Endothelial cell (in vitro differentiated cells): ENCODE results near the gene NDST1. TPM values are rescaled to one million over a fixed set of nuclear protein-coding genes. Genes with fewer than 3 reads are reported as not detected.

Experiments
- DNase-seq: peaks from one replicate; pipeline ENCODE4 v3.0.0; 2021; ENCODE audit warnings: low spot score
- H3K27ac Mint-ChIP-seq: one replicate; pipeline ENCODE4 v1.8.0; 2021; ENCODE audit warnings: mixed read lengths, inconsistent platforms; ENCODE audit not compliant: unreplicated experiment
- H3K27me3 Mint-ChIP-seq: one replicate; pipeline ENCODE4 v1.8.0; 2021; ENCODE audit warnings: mild to moderate bottlenecking, moderate library complexity, mixed read lengths, inconsistent platforms; ENCODE audit not compliant: unreplicated experiment
- H3K36me3 Mint-ChIP-seq: one replicate; pipeline ENCODE4 v1.8.0; 2021; ENCODE audit warnings: mild to moderate bottlenecking, low read depth, mixed read lengths, inconsistent platforms; ENCODE audit not compliant: unreplicated experiment
- H3K4me1 Mint-ChIP-seq: one replicate; pipeline ENCODE4 v1.8.0; 2021; ENCODE audit warnings: mild to moderate bottlenecking, mixed read lengths, inconsistent platforms; ENCODE audit not compliant: unreplicated experiment
- H3K4me3 Mint-ChIP-seq: one replicate; pipeline ENCODE4 v1.8.0; 2021; ENCODE audit warnings: mild to moderate bottlenecking, mixed read lengths, inconsistent platforms; ENCODE audit not compliant: unreplicated experiment
- H3K9me3 Mint-ChIP-seq: one replicate; pipeline ENCODE4 v1.8.0; 2021; ENCODE audit warnings: mixed read lengths, inconsistent platforms; ENCODE audit not compliant: unreplicated experiment
- CTCF ChIP-seq: fragments of 200-600 bp; sonication (generic); IDR thresholded peaks from one replicate; pipeline ENCODE4 v1.5.0; 2021; ENCODE audit warnings: antibody characterized with exemption; ENCODE audit not compliant: unreplicated experiment
- total RNA-seq: library from RNA; stranded (reverse); fragmentation: NEBNext Ultra II Directional; extraction: Animal tissue kit (Norgen Biotek cat#: 25700); gene quantifications from one replicate; pipeline ENCODE4 v1.2.1, GENCODE V29; 2021; ENCODE audit not compliant: unreplicated experiment

The NDST1 gene
- total RNA-seq, 1 donor from 2014 or later: 178 TPM

DNA sequence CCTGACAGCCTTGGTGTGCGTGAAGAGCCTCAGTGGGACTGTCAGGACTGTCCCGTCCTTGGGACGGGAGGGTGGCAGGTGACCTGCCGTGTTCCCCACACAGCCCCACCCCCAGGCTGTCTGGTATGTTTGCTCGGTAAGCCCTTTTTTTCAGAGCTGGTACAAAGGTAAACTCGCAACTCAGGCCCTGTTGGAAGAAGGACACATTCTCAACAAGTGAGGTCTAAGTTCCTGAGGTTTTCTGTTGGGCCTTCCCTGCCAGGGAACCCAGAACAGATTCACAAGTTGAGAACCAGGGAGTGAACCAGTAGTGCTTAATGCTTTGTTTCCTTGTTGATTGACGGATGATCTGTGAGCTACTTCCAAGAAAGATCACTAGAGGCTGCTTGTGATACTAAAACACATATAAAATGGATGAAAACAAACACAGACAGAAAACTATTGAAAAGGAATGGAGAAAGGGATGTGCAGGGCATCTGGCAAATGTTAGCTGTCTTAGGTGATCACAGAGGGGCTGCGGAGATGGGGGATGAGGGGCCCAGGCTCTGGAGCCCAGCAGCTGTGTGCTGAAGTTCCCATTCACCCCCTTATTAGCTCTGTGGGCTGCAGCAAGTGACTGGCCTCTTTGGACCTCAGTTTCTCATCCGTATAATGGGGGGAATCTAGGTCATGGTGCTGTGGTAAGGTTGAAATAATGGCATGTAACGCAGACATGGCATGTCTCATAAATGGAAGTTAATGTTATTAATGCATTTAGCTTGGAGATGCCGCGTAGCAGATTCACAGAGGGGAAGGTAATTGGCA lies 2.7 kb downstream of the NDST1 start:
- Mint-ChIP-seq H3K9me3 (no peaks in the 10 kb centered on the region), H3K27me3 (peaks cover 11% of the 10 kb centered on the region), H3K4me3 (peak overlapping the region; percentile 39), H3K36me3 (peaks cover 17% of the 10 kb centered on the region), H3K27ac (peak overlapping the region; percentile 87), H3K4me1 (peaks cover 68% of the 10 kb centered on the region)
- no peak for DNase-seq
- TF ChIP-seq CTCF: no peak

DNA sequence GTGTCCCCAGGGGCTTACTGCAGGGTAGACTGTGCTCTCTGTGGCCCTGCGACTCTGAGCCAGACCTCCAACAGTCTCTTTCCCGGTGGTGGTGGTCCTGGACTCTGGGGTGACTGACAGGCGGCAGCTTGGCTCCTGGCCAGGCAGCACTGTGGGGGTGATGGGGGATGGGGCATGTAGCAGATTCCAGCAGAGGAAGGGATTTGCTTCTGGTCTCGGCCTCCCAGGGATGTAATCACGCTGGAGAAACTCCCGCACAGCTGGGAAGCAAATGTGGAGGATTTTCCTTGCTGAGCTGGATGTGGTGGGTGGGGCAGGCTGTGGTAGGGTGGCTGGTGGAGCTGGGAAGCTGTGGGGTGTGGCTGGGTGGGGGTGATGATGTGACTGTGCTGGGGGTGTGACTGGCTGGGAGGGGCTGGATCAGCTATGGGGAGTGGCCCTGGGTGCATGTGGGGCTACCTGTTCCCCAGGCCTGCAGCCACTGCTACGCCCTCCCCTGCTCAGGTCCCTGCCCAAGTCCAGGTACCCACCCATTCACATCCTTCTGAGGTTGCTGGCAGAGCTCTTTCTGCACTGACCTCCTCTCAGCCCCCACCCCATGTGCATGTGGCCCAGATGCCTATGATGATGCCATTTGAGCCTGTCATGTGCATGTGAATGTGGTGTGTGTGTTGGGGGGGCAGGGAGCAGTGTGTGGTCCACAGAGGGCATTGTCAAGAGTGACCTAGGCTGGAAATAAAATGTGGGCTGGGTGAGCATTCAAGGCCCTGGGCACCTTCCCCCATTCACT lies 3.8 kb downstream of the NDST1 start:
- peaks cover 72% of the 10 kb centered on the region for H3K4me1 Mint-ChIP-seq
- H3K4me3 Mint-ChIP-seq: no peak overlapping the region
- DNase-seq: peak; percentile 46
- H3K27ac Mint-ChIP-seq: peak overlapping the region; percentile 93
- H3K36me3 Mint-ChIP-seq: peaks cover 17% of the 10 kb centered on the region
- peaks cover 11% of the 10 kb centered on the region for H3K27me3 Mint-ChIP-seq
- H3K9me3 Mint-ChIP-seq: no peaks in the 10 kb centered on the region
- TF ChIP-seq CTCF: no peak

GRCh38 chr5:150512368-150512747 lies 4.4 kb downstream of the NDST1 start:
- no peak for DNase-seq
- H3K9me3 Mint-ChIP-seq: no peaks in the 10 kb centered on the region
- TF ChIP-seq CTCF: no peak
- peak overlapping the region; percentile 93 for H3K27ac Mint-ChIP-seq
- peaks cover 76% of the 10 kb centered on the region for H3K4me1 Mint-ChIP-seq
- peaks cover 17% of the 10 kb centered on the region for H3K36me3 Mint-ChIP-seq
- H3K4me3 Mint-ChIP-seq: peak overlapping the region; percentile 54
- peaks cover 11% of the 10 kb centered on the region for H3K27me3 Mint-ChIP-seq

- Mint-ChIP-seq H3K4me1 (peaks cover 75% of the 10 kb centered on the region), H3K9me3 (no peaks in the 10 kb centered on the region), H3K4me3 (no peak overlapping the region), H3K27me3 (peaks cover 8% of the 10 kb centered on the region), H3K27ac (peak overlapping the region; percentile 26), H3K36me3 (peaks cover 13% of the 10 kb centered on the region)
- peak; percentile 36 for TF ChIP-seq CTCF
- peak; percentile 38 for DNase-seq
These were observed 5.7 kb downstream of the NDST1 start for GRCh38 chr5:150513375-150514309.
